Thoracic aorta (tissue), 2 donors: Measurements from ENCODE around the gene SCAF11. TPM values are rescaled to one million over a fixed set of nuclear protein-coding genes. Genes with fewer than 3 reads are reported as not detected.

Experiments
- ATAC-seq: fragments of 150-250 bp; one replicate; pipeline ENCODE4 v1.8.0; 2017; ENCODE audit warnings: low read depth; ENCODE audit not compliant: insufficient number of reproducible peaks, low FRiP score
- DNase-seq: peaks from one replicate; pipeline ENCODE4 v3.0.0-alpha.2; 2020; ENCODE audit warnings: low spot score
- H3K27ac ChIP-seq, 2 donors: fragments of 200-600 bp; sonication (generic); 1 replicate in 1 of 2; 2 replicates in 1 of 2; pipeline ENCODE4 v1.5.1; 2016; ENCODE audit warnings: mild to moderate bottlenecking in 2 of 2, moderate library complexity in 2 of 2
- H3K27me3 ChIP-seq: fragments of 200-600 bp; sonication (generic); replicated peaks from 2 replicates; pipeline ENCODE4 v1.6.0; 2016; ENCODE audit warnings: mild to moderate bottlenecking; ENCODE audit not compliant: insufficient read depth
- H3K36me3 ChIP-seq: fragments of 200-600 bp; sonication (generic); one replicate; pipeline ENCODE4 v1.5.1; 2016
- H3K4me1 ChIP-seq, 2 donors: fragments of 200-600 bp; sonication (generic); 1 replicate in 1 of 2; 2 replicates in 1 of 2; pipeline versions ENCODE4 v1.5.1 to v1.6.0; 2016; ENCODE audit warnings: low read depth in 2 of 2, mild to moderate bottlenecking in 1 of 2; ENCODE audit not compliant: control insufficient read depth in 1 of 2
- H3K4me3 ChIP-seq: fragments of 200-600 bp; sonication (generic); 2 replicates; pipeline ENCODE4 v1.5.1; 2016; ENCODE audit warnings: mild to moderate bottlenecking
- H3K9me3 ChIP-seq: fragments of 200-600 bp; sonication (generic); 2 replicates; pipeline ENCODE4 v1.5.1; 2016
- total RNA-seq, 2 donors: library from RNA; depleted of rRNA; stranded (reverse); fragments of >200 nt; gene quantifications; one replicate each; pipeline versions ENCODE4 v1.1.0 to v1.2.3, GENCODE V29; 2016
- TF ChIP-seq, protein P1 (sequence below): fragments of 200-600 bp; sonication (generic); IDR thresholded peaks from one replicate; pipeline ENCODE4 v1.5.1; 2019; ENCODE audit warnings: antibody characterized with exemption

The SCAF11 gene
- total RNA-seq, 2 donors from 2014 or later = 158 to 199 TPM

DNA sequence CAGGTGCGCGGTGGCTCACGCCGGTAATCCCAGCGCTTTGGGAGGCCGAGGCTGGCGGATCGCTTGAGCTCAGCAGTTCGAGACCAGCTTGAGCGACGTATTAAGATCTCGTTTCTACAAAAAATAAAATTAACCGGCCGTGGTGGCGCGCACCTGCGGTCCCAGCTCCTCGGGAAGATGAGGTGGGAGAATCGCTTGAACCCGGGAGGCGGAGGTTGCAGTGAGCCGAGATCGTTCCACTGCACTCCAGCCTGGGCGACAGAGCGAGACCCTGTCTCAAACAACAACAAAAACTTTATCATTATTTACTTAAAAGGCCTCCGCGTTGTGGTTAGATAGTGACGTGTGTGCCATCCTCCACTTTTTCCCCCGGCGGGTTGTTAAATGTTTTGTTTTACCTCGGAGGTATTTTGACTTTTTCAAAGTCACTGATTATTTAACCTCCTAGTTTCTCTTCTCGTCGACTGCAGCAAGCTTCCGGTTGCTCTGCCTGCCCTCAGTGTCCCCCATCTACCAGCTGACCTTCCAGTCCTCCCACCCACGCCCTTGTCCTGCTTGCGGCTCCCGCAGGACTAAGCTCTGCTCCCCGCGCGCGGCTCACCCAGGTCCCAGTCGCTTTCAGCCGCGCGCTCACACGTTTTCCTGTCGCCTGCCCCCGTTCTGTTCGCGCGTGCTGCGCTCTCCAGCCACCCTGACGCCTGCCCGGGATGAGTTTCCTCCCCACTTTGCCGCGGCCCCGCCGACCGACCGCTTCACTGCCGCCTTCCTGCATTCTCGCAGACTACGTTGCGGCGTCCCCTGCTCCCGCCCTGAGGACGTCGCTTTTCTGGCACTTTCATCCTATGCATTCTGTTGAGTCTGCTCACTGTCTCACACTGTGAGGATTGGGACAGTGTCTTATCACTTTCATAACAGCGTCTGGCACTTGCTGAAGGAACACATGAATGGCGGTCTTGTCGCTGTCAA is 1.2 kb upstream of the SCAF11 start:
- Histone ChIP-seq H3K27me3 (no peaks in the 10 kb centered on the region), H3K9me3 (no peaks in the 10 kb centered on the region), H3K4me3 (peak overlapping the region; percentile 87), H3K36me3 (no peaks in the 10 kb centered on the region), H3K27ac (peak overlapping the region; percentile 93 to 99), H3K4me1 (peaks cover 25 to 27% of the 10 kb centered on the region in 2 donors)
- DNase-seq = peak; percentile 45
- TF ChIP-seq, protein P1, sequence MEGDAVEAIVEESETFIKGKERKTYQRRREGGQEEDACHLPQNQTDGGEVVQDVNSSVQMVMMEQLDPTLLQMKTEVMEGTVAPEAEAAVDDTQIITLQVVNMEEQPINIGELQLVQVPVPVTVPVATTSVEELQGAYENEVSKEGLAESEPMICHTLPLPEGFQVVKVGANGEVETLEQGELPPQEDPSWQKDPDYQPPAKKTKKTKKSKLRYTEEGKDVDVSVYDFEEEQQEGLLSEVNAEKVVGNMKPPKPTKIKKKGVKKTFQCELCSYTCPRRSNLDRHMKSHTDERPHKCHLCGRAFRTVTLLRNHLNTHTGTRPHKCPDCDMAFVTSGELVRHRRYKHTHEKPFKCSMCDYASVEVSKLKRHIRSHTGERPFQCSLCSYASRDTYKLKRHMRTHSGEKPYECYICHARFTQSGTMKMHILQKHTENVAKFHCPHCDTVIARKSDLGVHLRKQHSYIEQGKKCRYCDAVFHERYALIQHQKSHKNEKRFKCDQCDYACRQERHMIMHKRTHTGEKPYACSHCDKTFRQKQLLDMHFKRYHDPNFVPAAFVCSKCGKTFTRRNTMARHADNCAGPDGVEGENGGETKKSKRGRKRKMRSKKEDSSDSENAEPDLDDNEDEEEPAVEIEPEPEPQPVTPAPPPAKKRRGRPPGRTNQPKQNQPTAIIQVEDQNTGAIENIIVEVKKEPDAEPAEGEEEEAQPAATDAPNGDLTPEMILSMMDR = no peak
- ATAC-seq = peak; percentile 21

DNA sequence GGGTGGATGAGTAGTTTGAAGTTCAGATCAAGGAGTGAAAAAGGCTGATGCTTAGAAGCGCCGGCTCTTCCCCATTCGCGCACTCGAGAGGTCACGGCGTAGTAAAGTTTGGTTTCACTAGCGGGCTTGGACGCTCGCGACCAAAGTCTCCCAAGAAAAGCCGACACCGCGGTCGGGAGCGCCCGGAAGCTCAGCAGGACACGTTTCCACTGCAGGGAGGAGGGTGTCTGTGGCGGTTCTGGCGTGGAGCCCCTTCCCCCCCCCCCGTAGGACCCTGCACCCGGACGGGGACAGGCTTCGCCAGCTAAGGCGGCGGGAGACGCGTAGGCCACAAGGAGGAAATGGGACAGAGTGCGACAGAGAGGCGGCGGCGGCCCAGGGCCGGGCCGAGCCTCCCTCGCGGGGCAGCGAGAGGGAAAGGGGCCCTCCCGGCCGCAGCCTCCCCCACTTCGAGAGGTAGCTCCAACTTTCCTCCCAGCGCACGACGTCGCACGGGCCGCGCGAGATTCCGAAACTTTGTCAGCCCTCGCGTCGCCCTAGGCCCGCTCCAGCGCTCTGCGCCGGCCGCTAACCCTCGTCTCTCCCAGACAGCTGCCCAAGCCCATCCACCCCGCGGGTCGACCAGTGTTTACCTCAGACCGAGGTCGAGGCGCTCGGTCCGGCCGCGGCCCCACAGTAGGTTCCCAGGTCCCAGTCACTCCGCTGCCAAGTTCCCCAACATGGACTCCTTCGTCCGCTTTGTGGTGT is 480 bp downstream of the SCAF11 start:
- H3K4me3 ChIP-seq = peak overlapping the region; percentile 87
- peaks cover 33 to 41% of the 10 kb centered on the region in 2 donors for H3K4me1 ChIP-seq
- H3K27ac ChIP-seq = peak overlapping the region; percentile 99
- H3K27me3 ChIP-seq = no peaks in the 10 kb centered on the region
- no peaks in the 10 kb centered on the region for H3K36me3 ChIP-seq
- H3K9me3 ChIP-seq = no peaks in the 10 kb centered on the region
- TF ChIP-seq, protein P1 = no peak
- ATAC-seq (peak; percentile 17), DNase-seq (peak; percentile 6)

DNA sequence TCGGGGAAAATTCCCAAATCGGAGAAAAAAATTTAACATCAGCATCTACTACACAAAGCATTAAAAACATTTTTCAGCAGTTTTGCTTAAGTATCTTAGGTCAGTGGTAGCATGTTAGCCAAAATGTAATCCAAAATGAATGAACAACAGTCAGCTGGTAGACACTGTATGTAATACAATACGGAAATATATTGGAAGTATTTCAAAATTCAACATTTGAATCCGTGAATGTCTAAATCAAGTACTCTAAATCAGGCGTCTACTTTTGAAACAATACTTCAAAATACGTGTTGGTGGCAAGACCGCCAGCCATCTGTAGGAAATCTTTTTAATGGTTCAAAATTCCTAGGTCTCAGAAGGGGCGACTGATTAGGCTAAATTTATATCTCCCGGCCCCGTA is 1.1 kb downstream of the SCAF11 start:
- H3K4me1 ChIP-seq = peaks cover 39 to 46% of the 10 kb centered on the region in 2 donors

DNA sequence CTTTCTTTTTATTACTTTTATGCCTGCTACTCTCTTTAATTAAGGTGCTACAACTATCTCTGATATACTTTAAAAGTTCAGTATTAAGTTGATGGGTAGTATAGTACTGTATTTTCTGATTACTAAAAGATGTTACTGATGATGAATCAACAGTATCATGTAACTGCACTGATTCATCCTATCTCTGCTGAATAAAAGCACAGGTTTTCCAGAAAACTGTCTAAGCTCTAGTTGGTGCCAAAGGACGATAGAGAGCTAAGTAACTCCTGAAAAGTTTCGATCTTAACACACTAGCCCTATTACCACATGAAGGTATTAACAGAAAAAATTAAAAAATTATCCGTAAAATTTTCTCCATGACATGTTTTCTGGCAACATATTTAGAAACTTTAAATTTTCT is 2.1 kb downstream of the SCAF11 start:
- peak overlapping the region in 1 of 2 donors; percentile 99 for H3K27ac ChIP-seq
- H3K36me3 ChIP-seq = no peaks in the 10 kb centered on the region
- H3K9me3 ChIP-seq = no peaks in the 10 kb centered on the region
- H3K4me3 ChIP-seq = peak overlapping the region; percentile 87
- peaks cover 45 to 56% of the 10 kb centered on the region in 2 donors for H3K4me1 ChIP-seq
- TF ChIP-seq, protein P1 = no peak
- no peaks in the 10 kb centered on the region for H3K27me3 ChIP-seq
- DNase-seq (no peak), ATAC-seq (no peak)

More for the DNA sequence above, 1.1 kb downstream of the SCAF11 start:
- TF ChIP-seq, protein P1 = no peak
- H3K27ac ChIP-seq = peak overlapping the region; percentile 99
- H3K4me3 ChIP-seq = peak overlapping the region; percentile 87
- DNase-seq (no peak), ATAC-seq (no peak)
- H3K27me3 ChIP-seq = no peaks in the 10 kb centered on the region
- H3K9me3 ChIP-seq = no peaks in the 10 kb centered on the region
- no peaks in the 10 kb centered on the region for H3K36me3 ChIP-seq

DNA sequence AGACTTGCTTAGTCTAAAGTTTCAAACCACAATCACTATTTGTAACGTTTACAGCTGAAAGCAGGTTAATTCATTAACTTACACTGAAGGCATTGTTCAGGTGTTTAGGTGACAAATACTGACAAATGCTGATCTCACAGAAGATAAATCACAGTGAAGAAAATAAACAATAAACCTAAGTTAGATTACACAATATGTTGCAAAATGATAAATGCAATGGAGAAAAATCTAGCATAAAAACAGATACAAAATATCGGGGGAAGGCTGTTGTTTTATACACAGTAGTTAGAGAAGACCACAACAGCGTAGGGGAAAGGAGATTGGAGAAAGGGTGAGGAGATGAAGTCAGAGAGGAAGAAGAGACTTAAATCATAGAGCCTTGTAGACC is 3.0 kb downstream of the SCAF11 start:
- Histone ChIP-seq H3K9me3 (no peaks in the 10 kb centered on the region), H3K27me3 (no peaks in the 10 kb centered on the region), H3K27ac (no peak overlapping the region), H3K4me3 (peak overlapping the region; percentile 87), H3K36me3 (no peaks in the 10 kb centered on the region), H3K4me1 (peaks cover 50 to 65% of the 10 kb centered on the region in 2 donors)
- no peak for ATAC-seq
- DNase-seq = no peak
- TF ChIP-seq, protein P1 = no peak
